GM13977 (cell line): ENCODE measurements around the gene ALOX12.

Experiments
- DNase-seq: peaks from one replicate; pipeline ENCODE4 v3.0.0; 2012; ENCODE audit warnings: low spot score
- in situ Hi-C: fragments of 300-500 bp; cut with MboI; formaldehyde crosslinking; loops from one replicate; pipeline ENCODE4 v1.12.0; 2022; ENCODE audit warnings: low sequenced_read_pairs, low pct_unique_long_range_greater_than_20kb, mixed read lengths, inconsistent platforms; ENCODE audit not compliant: unreplicated experiment
- TF ChIP-seq, protein P1 (sequence below): IDR thresholded peaks from 2 replicates; pipeline ENCODE4 v1.5.1; 2012; ENCODE audit warnings: mild to moderate bottlenecking, control low read depth; ENCODE audit not compliant: insufficient read depth; ENCODE audit errors: extremely low read depth, missing control alignments

The ALOX12 gene

DNA sequence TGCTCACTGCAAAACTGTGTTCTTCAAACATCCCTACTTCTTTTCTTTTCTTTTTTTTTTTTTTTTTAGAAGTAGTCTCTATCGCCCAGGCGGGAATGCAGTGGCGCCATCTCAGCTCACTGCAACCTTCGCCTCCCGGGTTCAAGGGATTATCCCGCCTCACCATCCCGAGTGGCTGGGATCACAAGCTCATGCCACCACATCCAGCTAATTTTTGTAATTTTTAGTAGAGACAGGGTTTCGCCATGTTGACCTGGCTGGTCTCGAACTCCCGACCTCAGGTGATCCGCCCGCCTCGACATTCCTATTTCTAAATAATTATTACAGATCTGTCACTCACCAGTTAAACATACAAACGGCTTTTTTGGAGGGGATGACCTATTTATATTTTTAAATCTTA lies 15.6 kb downstream of the ALOX12 start:
- no peak for DNase-seq
- TF ChIP-seq, protein P1, sequence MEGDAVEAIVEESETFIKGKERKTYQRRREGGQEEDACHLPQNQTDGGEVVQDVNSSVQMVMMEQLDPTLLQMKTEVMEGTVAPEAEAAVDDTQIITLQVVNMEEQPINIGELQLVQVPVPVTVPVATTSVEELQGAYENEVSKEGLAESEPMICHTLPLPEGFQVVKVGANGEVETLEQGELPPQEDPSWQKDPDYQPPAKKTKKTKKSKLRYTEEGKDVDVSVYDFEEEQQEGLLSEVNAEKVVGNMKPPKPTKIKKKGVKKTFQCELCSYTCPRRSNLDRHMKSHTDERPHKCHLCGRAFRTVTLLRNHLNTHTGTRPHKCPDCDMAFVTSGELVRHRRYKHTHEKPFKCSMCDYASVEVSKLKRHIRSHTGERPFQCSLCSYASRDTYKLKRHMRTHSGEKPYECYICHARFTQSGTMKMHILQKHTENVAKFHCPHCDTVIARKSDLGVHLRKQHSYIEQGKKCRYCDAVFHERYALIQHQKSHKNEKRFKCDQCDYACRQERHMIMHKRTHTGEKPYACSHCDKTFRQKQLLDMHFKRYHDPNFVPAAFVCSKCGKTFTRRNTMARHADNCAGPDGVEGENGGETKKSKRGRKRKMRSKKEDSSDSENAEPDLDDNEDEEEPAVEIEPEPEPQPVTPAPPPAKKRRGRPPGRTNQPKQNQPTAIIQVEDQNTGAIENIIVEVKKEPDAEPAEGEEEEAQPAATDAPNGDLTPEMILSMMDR: no peak
- in situ Hi-C loops: no loop called here

GRCh38 chr17:7011942-7012254 lies 16.0 kb downstream of the ALOX12 start:
- TF ChIP-seq, protein P1: no peak
- no peak for DNase-seq
- in situ Hi-C loops: no loop called here

DNA sequence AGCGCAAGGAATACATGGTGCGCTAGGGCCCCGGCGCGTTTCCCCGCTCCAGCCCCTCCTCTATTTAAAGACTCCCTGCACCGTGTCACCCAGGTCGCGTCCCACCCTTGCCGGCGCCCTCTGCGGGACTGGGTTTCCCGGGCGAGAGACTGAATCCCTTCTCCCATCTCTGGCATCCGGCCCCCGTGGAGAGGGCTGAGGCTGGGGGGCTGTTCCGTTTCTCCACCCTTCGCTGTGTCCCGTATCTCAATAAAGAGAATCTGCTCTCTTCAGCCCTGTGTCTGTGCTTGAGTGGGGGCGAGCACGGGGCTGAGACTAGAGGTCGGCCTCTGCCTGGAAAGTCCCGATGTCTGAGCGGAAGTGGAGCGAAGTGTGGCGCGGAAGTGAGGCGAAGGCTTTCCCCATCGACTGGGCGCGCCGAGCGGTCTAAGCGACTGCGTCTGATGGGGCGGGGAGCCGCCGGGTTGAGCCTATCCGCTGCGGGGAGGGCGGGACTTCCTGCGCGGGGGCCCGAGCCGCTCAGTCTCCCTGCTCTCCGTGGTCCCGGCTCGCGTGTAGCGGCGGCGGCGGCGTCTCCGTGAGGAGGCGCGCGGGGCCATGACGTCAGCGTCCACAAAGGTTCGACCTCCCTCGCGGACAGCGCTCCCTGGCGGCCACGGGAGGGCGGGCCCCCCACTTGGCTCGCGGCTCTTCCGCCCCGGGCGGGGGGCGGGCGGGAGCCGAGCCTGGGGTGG lies 18.6 kb downstream of the ALOX12 start:
- TF ChIP-seq, protein P1: peak; percentile 78
- in situ Hi-C loops: no loop called here

GRCh38 chr17:7014995-7015958 lies 19.4 kb downstream of the ALOX12 start:
- TF ChIP-seq, protein P1: no peak
- in situ Hi-C loops: no loop called here
- DNase-seq: peak; percentile 77

More for the DNA sequence above, 18.6 kb downstream of the ALOX12 start:
- peak; percentile 94 for DNase-seq

DNA sequence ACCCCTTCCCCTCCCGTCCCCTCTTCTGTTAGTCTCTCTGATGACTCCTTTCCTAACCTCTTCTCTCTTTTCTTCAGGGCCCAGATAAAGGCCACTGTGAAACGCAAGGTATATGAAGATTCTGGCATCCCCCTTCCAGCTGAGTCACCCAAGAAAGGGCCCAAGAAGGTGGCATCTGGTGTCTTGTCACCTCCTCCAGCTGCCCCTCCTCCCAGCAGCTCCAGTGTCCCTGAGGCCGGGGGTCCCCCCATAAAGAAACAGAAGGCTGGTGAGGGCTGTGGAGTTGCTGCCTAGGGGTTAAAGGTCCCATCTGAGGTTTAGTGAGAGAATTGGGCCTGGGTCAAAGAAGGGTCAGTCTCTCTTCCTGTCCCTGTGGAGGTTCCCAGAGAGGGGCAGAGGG lies 20.6 kb downstream of the ALOX12 start:
- in situ Hi-C loops: no loop called here
- TF ChIP-seq, protein P1: no peak
- DNase-seq: no peak

DNA sequence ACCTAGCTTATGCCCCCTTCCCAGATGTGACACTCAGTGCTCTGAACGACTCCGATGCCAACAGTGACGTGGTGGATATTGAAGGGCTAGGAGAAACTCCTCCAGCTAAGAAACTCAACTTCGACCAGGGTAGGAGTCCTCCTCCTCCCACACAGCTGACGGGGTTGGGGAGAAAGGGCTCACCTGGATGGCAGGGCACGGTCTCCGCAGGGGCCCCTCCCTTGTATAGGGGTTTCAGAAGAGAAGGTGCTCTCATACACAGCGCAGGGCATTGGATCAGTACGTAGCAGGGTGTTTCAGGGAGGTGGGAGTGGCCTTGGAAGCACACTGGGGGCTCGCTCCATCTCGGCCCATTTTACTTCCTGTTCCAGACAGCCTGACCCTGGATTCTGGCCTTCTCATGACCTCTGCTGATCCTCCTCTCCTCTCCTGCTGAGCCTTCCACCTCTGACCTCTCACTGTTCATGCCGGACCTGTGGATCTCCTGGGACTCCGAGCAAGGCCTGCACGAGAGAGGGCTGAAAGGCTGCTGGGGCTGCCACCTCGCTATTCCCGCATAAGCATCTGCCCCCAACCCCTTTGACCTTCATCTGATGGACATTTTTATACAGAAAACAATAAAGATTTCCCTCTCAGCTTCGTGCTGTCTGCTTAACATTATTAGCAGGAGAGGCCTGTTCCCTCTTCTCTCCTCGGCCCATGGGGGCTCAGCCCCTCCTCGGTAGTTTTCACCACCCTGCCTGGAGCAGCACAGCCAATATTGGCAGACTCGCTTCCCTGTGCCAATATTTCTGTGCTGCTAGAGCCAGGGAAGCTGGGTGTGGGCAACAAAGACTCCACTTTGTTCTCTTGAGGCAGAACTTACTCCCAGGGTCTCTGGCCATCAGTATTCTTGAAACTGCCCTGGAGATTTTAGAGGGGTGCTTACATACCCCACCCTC lies 21.3 kb downstream of the ALOX12 start:
- in situ Hi-C loops: no loop called here
- TF ChIP-seq, protein P1: no peak
- no peak for DNase-seq
